RWPE2 (cell line): ENCODE data around the gene RABEP2.

Source experiments
- ATAC-seq: fragments of 200-7000 bp; cut with Tn5 transposase; 3 replicates; pipeline ENCODE4 v1.9.1; 2021; ENCODE audit warnings: low read depth
- DNase-seq: peaks from one replicate; pipeline ENCODE4 v3.0.0-alpha.2; 2020; ENCODE audit warnings: low spot score
- H3K27ac ChIP-seq: fragments of 450-650 bp; 2 replicates; pipeline ENCODE4 v1.5.1; 2017; ENCODE audit warnings: mild to moderate bottlenecking; ENCODE audit not compliant: poor library complexity, severe bottlenecking
- H3K27me3 ChIP-seq: fragments of 250-450 bp; sonication (Bioruptor Pico); 2 replicates; pipeline ENCODE4 v1.5.1; 2021; ENCODE audit warnings: mild to moderate bottlenecking, moderate library complexity; ENCODE audit not compliant: insufficient read depth, poor library complexity, severe bottlenecking
- H3K36me3 ChIP-seq: fragments of 250-450 bp; sonication (Bioruptor Pico); 2 replicates; pipeline ENCODE4 v1.5.1; 2020; ENCODE audit warnings: low read depth, mild to moderate bottlenecking, moderate library complexity
- H3K4me1 ChIP-seq: fragments of 250-450 bp; sonication (Bioruptor Pico); 2 replicates; pipeline ENCODE4 v1.5.1; 2021; ENCODE audit warnings: mild to moderate bottlenecking, moderate library complexity; ENCODE audit not compliant: insufficient read depth, poor library complexity, severe bottlenecking
- H3K4me3 ChIP-seq: fragments of 250-450 bp; sonication (Bioruptor Pico); 2 replicates; pipeline ENCODE4 v1.5.1; 2021; ENCODE audit warnings: mild to moderate bottlenecking, moderate library complexity; ENCODE audit not compliant: severe bottlenecking
- H3K9me3 ChIP-seq: fragments of 250-450 bp; sonication (Bioruptor Pico); 2 replicates; pipeline ENCODE4 v1.5.1; 2021; ENCODE audit warnings: mild to moderate bottlenecking, moderate library complexity; ENCODE audit not compliant: severe bottlenecking
- CTCF ChIP-seq: fragments of 450-650 bp; IDR thresholded peaks from one replicate; pipeline ENCODE4 v1.5.1; 2017; ENCODE audit warnings: mild to moderate bottlenecking, moderate library complexity; ENCODE audit not compliant: poor library complexity, severe bottlenecking

The RABEP2 gene

GRCh38 chr16:28880589-28880915 is 44.5 kb downstream of the RABEP2 start:
- no peak overlapping the region for H3K4me3 ChIP-seq
- H3K27ac ChIP-seq, result peak overlapping the region; percentile 3
- DNase-seq, result no peak

GRCh38 chr16:28879841-28880588 is 45.0 kb downstream of the RABEP2 start:
- no peak for TF ChIP-seq CTCF
- H3K4me3 ChIP-seq, result peak overlapping the region; percentile 63
- no peaks in the 10 kb centered on the region for H3K36me3 ChIP-seq
- ATAC-seq (peak; percentile 90), DNase-seq (peak; percentile 92)
- H3K9me3 ChIP-seq, result no peaks in the 10 kb centered on the region
- peak overlapping the region; percentile 3 for H3K27ac ChIP-seq
- H3K27me3 ChIP-seq, result no peaks in the 10 kb centered on the region
- H3K4me1 ChIP-seq, result peaks cover 4% of the 10 kb centered on the region

More at GRCh38 chr16:28880589-28880915, 44.5 kb downstream of the RABEP2 start:
- Histone ChIP-seq H3K36me3 (no peaks in the 10 kb centered on the region), H3K27me3 (no peaks in the 10 kb centered on the region), H3K4me1 (peaks cover 4% of the 10 kb centered on the region), H3K9me3 (no peaks in the 10 kb centered on the region)
- ATAC-seq, result peak; percentile 2; the same call in 2 of the 3 replicates
- no peak for TF ChIP-seq CTCF

- no peaks in the 10 kb centered on the region for H3K27me3 ChIP-seq
- H3K9me3 ChIP-seq, result no peaks in the 10 kb centered on the region
- no peak overlapping the region for H3K27ac ChIP-seq
- H3K4me3 ChIP-seq, result peak overlapping the region; percentile 63
- H3K4me1 ChIP-seq, result peaks cover 4% of the 10 kb centered on the region
- no peak for TF ChIP-seq CTCF
- no peaks in the 10 kb centered on the region; the same call in 1 of the 2 replicates for H3K36me3 ChIP-seq
- ATAC-seq, result peak; percentile 47
- DNase-seq, result no peak
Measured at GRCh38 chr16:28879261-28879840, 45.7 kb downstream of the RABEP2 start.

GRCh38 chr16:28878083-28878926 is 46.7 kb downstream of the RABEP2 start, which contains the start of gene ATP2A1:
Gene ATP2A1 (plus strand): TSS chr16:28878488. CDS start chr16:28878672, 184 bp downstream.
- Histone ChIP-seq H3K27me3 (no peaks in the 10 kb centered on the region), H3K27ac (no peak within 1 kb of the TSS), H3K9me3 (no peaks in the 10 kb centered on the region), H3K4me1 (peaks cover 4% of the 10 kb centered on the region), H3K36me3 (peaks cover 8% of the 10 kb centered on the region), H3K4me3 (peak within 1 kb of the TSS; percentile 63)
- ATAC-seq, result no peak
- no peak for TF ChIP-seq CTCF
- no peak for DNase-seq
